IMR-90 (cell line): ENCODE results near the gene KIRREL2. TPM values are rescaled to one million over a fixed set of nuclear protein-coding genes. Genes with fewer than 3 reads are reported as not detected.

Experiments used
- ATAC-seq: fragments of 200-7000 bp; cut with Tn5 transposase; 2 replicates; pipeline ENCODE4 v1.9.1; 2020; ENCODE audit warnings: low read depth, mild to moderate bottlenecking, moderate library complexity
- BruUV-seq: library from RNA; stranded (reverse); fragments of 400-500 nt; replicated peaks from 2 replicates; lab custom pipeline; 2021; lab: Mats Ljungman, UMichigan
- CTCF ChIA-PET: fragments of 300-600 bp; formaldehyde crosslinking; extraction: SDS; loops from one replicate; lab custom pipeline; 2021; ENCODE audit warnings: antibody characterized with exemption; lab: Yijun Ruan, JAX
- POLR2A ChIA-PET: fragments of 300-600 bp; sonication (Branson Sonifier 250); formaldehyde crosslinking; loops from one replicate; lab custom pipeline; 2022; ENCODE audit warnings: antibody characterized with exemption; ENCODE audit not compliant: unreplicated experiment; lab: Charles Lee
- DNase-seq: peaks from one replicate; pipeline ENCODE4 v3.0.0; 2013
- H2AFZ ChIP-seq: replicated peaks from 2 replicates; pipeline ENCODE3; 2013; ENCODE audit warnings: low read length, mild to moderate bottlenecking; ENCODE audit not compliant: poor library complexity
- H2AK5ac ChIP-seq: 2 replicates; pipeline ENCODE4 v1.6.1; 2013; ENCODE audit warnings: low read depth, low read length, inconsistent platforms
- H2AK9ac ChIP-seq: replicated peaks from 2 replicates; pipeline ENCODE3; 2013; ENCODE audit warnings: mild to moderate bottlenecking, low read depth, low read length, moderate library complexity; ENCODE audit not compliant: poor library complexity
- H2BK120ac ChIP-seq: 2 replicates; pipeline ENCODE4 v1.6.1; 2013; ENCODE audit warnings: low read depth, low read length, inconsistent platforms
- H2BK15ac ChIP-seq: 3 replicates; pipeline ENCODE4 v1.6.1; 2013; ENCODE audit warnings: low read depth, low read length, inconsistent platforms
- H2BK20ac ChIP-seq: 2 replicates; pipeline ENCODE4 v1.6.1; 2013; ENCODE audit warnings: low read depth, mild to moderate bottlenecking, inconsistent platforms, low read length, moderate library complexity
- H2BK5ac ChIP-seq: 2 replicates; pipeline ENCODE4 v1.6.1; 2013; ENCODE audit warnings: mild to moderate bottlenecking, low read depth, low read length, inconsistent platforms; ENCODE audit not compliant: poor library complexity, severe bottlenecking
- H3K14ac ChIP-seq: replicated peaks from 2 replicates; pipeline ENCODE4 v1.6.1; 2013; ENCODE audit warnings: low read depth, low read length, inconsistent platforms
- H3K18ac ChIP-seq: 2 replicates; pipeline ENCODE4 v1.6.1; 2013; ENCODE audit warnings: low read depth, low read length, control low read depth
- H3K23ac ChIP-seq: 2 replicates; pipeline ENCODE4 v1.6.1; 2013; ENCODE audit warnings: low read depth, low read length, inconsistent platforms
- H3K27ac ChIP-seq: 2 replicates; pipeline ENCODE4 v1.5.1; 2013; ENCODE audit warnings: mild to moderate bottlenecking, control low read depth, low read length; ENCODE audit not compliant: insufficient read depth
- H3K27me3 ChIP-seq: 2 replicates; pipeline ENCODE4 v1.6.1; 2013; ENCODE audit warnings: low read length; ENCODE audit not compliant: control insufficient read depth, insufficient read depth
- H3K36me3 ChIP-seq: 2 replicates; pipeline ENCODE4 v1.6.1; 2013; ENCODE audit warnings: low read length, mixed read lengths; ENCODE audit not compliant: control insufficient read depth, insufficient read depth
- H3K4ac ChIP-seq: 2 replicates; pipeline ENCODE4 v1.6.1; 2013; ENCODE audit warnings: low read depth, low read length, inconsistent platforms
- H3K4me1 ChIP-seq: 2 replicates; pipeline ENCODE4 v1.6.1; 2013; ENCODE audit warnings: low read length, mixed read lengths; ENCODE audit not compliant: control insufficient read depth, insufficient read depth
- H3K4me2 ChIP-seq: 2 replicates; pipeline ENCODE4 v1.6.1; 2013; ENCODE audit warnings: low read depth, mild to moderate bottlenecking, control low read depth, low read length, moderate library complexity
- H3K4me3 ChIP-seq: 2 replicates; pipeline ENCODE4 v1.5.1; 2013; ENCODE audit warnings: low read depth, mild to moderate bottlenecking, control low read depth, low read length, moderate library complexity; ENCODE audit not compliant: insufficient read depth
- H3K56ac ChIP-seq: 2 replicates; pipeline ENCODE4 v1.6.1; 2013; ENCODE audit warnings: low read length, inconsistent platforms; ENCODE audit not compliant: insufficient read depth; ENCODE audit errors: extremely low read depth
- H3K79me1 ChIP-seq, 2 experiments: 2 replicates each; pipeline ENCODE4 v1.6.1; 2013; ENCODE audit warnings: low read length in 2 of 2, inconsistent platforms in 1 of 2, low read depth in 1 of 2
- H3K9ac ChIP-seq: 2 replicates; pipeline ENCODE4 v1.6.1; 2013; ENCODE audit warnings: low read depth, low read length, control low read depth
- H3K9me1 ChIP-seq: 2 replicates; pipeline ENCODE4 v1.6.1; 2013; ENCODE audit warnings: low read length, inconsistent platforms; ENCODE audit not compliant: insufficient read depth
- H3K9me3 ChIP-seq: 2 replicates; pipeline ENCODE4 v1.6.1; 2013; ENCODE audit warnings: low read length; ENCODE audit not compliant: control insufficient read depth, insufficient read depth
- H4K20me1 ChIP-seq: 2 replicates; pipeline ENCODE4 v1.6.1; 2013; ENCODE audit warnings: low read length, inconsistent platforms; ENCODE audit not compliant: insufficient read depth
- H4K5ac ChIP-seq: 2 replicates; pipeline ENCODE4 v1.6.1; 2013; ENCODE audit warnings: mild to moderate bottlenecking, low read depth, low read length, control low read depth
- H4K8ac ChIP-seq, 2 experiments: 2 replicates each; pipeline ENCODE4 v1.6.1; 2013; ENCODE audit warnings: low read depth in 2 of 2, low read length in 2 of 2, control low read depth in 1 of 2, inconsistent platforms in 1 of 2
- H4K91ac ChIP-seq: 2 replicates; pipeline ENCODE4 v1.6.1; 2013; ENCODE audit warnings: low read depth, low read length, inconsistent platforms; ENCODE audit not compliant: insufficient read depth
- BHLHE40 ChIP-seq: fragments of 150-350 bp; IDR thresholded peaks from 2 replicates; pipeline ENCODE4 v1.6.1; 2016; ENCODE audit warnings: mild to moderate bottlenecking, low read depth, low read length
- CEBPB ChIP-seq: IDR thresholded peaks from 2 replicates; pipeline ENCODE4 v1.6.1; 2012; ENCODE audit warnings: low read depth, low read length, improper control_type of control experiment
- MAFK ChIP-seq: IDR thresholded peaks from 2 replicates; pipeline ENCODE4 v1.6.1; 2012; ENCODE audit warnings: low read depth, low read length, improper control_type of control experiment
- MAZ ChIP-seq: IDR thresholded peaks from 2 replicates; pipeline ENCODE4 v1.6.1; 2012; ENCODE audit warnings: low read depth, mild to moderate bottlenecking, low read length, improper control_type of control experiment, moderate library complexity, borderline replicate concordance
- NFE2L2 ChIP-seq: fragments of 150-350 bp; IDR thresholded peaks from 2 replicates; pipeline ENCODE4 v1.6.1; 2016; ENCODE audit warnings: low read depth, mild to moderate bottlenecking, low read length
- POLR2A ChIP-seq: IDR thresholded peaks from 2 replicates; pipeline ENCODE4 v1.6.1; 2012; ENCODE audit warnings: mild to moderate bottlenecking, low read depth, low read length
- RCOR1 ChIP-seq: IDR thresholded peaks from 2 replicates; pipeline ENCODE4 v1.6.1; 2012; ENCODE audit warnings: mild to moderate bottlenecking, low read length, improper control_type of control experiment; ENCODE audit not compliant: insufficient replicate concordance
- RFX5 ChIP-seq: IDR thresholded peaks from 2 replicates; pipeline ENCODE4 v1.8.0; 2012; ENCODE audit warnings: low read depth, mild to moderate bottlenecking, low read length, moderate library complexity
- WGBS, 2 experiments: methylation state at CpG; one replicate each; pipeline versions ENCODE4 v1.1.5 to v1.1.7; 2013; ENCODE audit warnings: missing lambda C conversion rate in 2 of 2; ENCODE audit not compliant: insufficient read length in 1 of 2; ENCODE audit errors: extremely low coverage in 2 of 2; 5-methylcytosine and 5-hydroxymethylcytosine counted together
- dilution Hi-C: fragments of 300-500 bp; cut with HindIII; formaldehyde crosslinking; loops from one replicate; pipeline ENCODE4 v1.14.3; 2018; ENCODE audit warnings: low sequenced_read_pairs; ENCODE audit not compliant: unreplicated experiment
- in situ Hi-C: fragments of 300-500 bp; cut with MboI; formaldehyde crosslinking; loops from 3 replicates; pipeline ENCODE4 v1.14.3; 2019; ENCODE audit warnings: low sequenced_read_pairs, inconsistent platforms, mixed read lengths
- intact Hi-C: fragments of 100-400 bp; cut with micrococcal nuclease; formaldehyde crosslinking; loops from 2 replicates; pipeline ENCODE4 v1.10.0; 2022
- polyA plus RNA-seq, 3 experiments: library from polyadenylated mRNA; depleted of rRNA; stranded (reverse); fragments of >200 nt; gene quantifications; 2 replicates each; pipeline ENCODE4 v1.2.3, GENCODE V29; 2012; ENCODE audit warnings: low replicate concordance in 1 of 3
- total RNA-seq: library from RNA; depleted of rRNA; stranded (reverse); fragments of >200 nt; gene quantifications from 2 replicates; pipeline ENCODE4 v1.2.3, GENCODE V29; 2012
- TF ChIP-seq, protein P1 (sequence below): fragments of 150-350 bp; IDR thresholded peaks from 2 replicates; pipeline ENCODE4 v1.6.1; 2017; ENCODE audit warnings: mild to moderate bottlenecking, antibody characterized with exemption, low read length, low read depth
- TF ChIP-seq, protein P2 (sequence below): conservative IDR thresholded peaks from 2 replicates; pipeline ENCODE4 v1.5.1; 2012; ENCODE audit warnings: mild to moderate bottlenecking, low read depth, low read length, improper control_type of control experiment
- TF ChIP-seq, protein P3 (sequence below): fragments of 150-350 bp; IDR thresholded peaks from 2 replicates; pipeline ENCODE4 v1.6.1; 2016; ENCODE audit warnings: low read depth, mild to moderate bottlenecking, low read length, moderate library complexity, borderline replicate concordance

KIRREL2 gene
- total and polyA plus RNA-seq, 2 of the 4 experiments (the other 2 are of a cell fraction): not detected

DNA sequence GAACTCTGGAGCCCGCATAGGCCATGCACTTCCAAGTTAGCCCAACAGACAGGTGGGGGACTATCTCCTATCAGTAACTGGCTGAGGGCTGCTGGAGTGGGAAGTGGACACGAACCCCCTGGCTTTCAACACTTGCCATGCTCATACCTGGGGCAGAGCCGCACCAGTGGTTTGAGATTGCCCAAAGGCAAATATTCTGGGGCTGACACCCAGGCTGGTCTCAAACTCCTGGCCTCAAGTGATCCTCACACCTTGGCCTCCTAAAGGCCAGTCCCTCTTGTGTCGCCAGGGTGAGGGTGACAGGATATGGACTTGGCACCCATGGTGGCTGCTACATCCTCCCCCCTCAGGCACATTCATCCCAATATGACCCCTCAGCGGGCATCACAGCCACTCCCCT, 30.5 kb downstream of the KIRREL2 start:
- Histone ChIP-seq H3K18ac (no peak overlapping the region), H2BK5ac (no peak overlapping the region), H2BK15ac (no peak overlapping the region), H3K4ac (no peak overlapping the region), H2AK5ac (no peak overlapping the region), H3K4me2 (no peak overlapping the region), H3K9me1 (no peaks in the 10 kb centered on the region), H3K23ac (no peak overlapping the region), H3K27me3 (no peaks in the 10 kb centered on the region), H4K91ac (no peak overlapping the region), H4K20me1 (no peaks in the 10 kb centered on the region; the same call in 1 of the 2 replicates), H3K4me1 (no peaks in the 10 kb centered on the region), H2BK20ac (no peak overlapping the region), H3K9me3 (no peaks in the 10 kb centered on the region), H2BK120ac (no peak overlapping the region), H3K56ac (no peak overlapping the region), H2AFZ (no peak overlapping the region), H3K36me3 (peaks cover 30% of the 10 kb centered on the region), H4K5ac (no peak overlapping the region), H3K79me1 (peaks cover 0 to 4% of the 10 kb centered on the region in 2 experiments; a peak in 1 of 4 replicates), H3K9ac (no peak overlapping the region), H3K14ac (no peak overlapping the region), H4K8ac (no peak overlapping the region), H3K4me3 (no peak overlapping the region), H3K27ac (no peak overlapping the region), H2AK9ac (no peak overlapping the region)
- intact Hi-C loops: no loop called here
- DNase-seq: no peak
- POLR2A ChIA-PET: no interaction called here
- in situ Hi-C loops: loop anchor here (5.0 kb wide), 1 partner anchor 45 kb away; no protein-coding TSS in a partner anchor
- 100% methylated on average over 2 of the region's 5 CpGs; no CpG with 5 or more reads in 1 of the 2 experiments for WGBS, 2 experiments
- CTCF ChIA-PET: interaction anchor here (0.6 kb wide), 1 partner anchor 156 kb away, joined by 4 read pairs; no protein-coding TSS in a partner anchor
- no peak for ATAC-seq
- dilution Hi-C loops: no loop called here
- TF ChIP-seq POLR2A (no peak), BHLHE40 (no peak), MAZ (no peak), RCOR1 (no peak), NFE2L2 (no peak), MAFK (no peak), CEBPB (no peak), RFX5 (no peak)
- TF ChIP-seq, protein P1, sequence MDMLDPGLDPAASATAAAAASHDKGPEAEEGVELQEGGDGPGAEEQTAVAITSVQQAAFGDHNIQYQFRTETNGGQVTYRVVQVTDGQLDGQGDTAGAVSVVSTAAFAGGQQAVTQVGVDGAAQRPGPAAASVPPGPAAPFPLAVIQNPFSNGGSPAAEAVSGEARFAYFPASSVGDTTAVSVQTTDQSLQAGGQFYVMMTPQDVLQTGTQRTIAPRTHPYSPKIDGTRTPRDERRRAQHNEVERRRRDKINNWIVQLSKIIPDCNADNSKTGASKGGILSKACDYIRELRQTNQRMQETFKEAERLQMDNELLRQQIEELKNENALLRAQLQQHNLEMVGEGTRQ: no peak
- TF ChIP-seq, protein P2, sequence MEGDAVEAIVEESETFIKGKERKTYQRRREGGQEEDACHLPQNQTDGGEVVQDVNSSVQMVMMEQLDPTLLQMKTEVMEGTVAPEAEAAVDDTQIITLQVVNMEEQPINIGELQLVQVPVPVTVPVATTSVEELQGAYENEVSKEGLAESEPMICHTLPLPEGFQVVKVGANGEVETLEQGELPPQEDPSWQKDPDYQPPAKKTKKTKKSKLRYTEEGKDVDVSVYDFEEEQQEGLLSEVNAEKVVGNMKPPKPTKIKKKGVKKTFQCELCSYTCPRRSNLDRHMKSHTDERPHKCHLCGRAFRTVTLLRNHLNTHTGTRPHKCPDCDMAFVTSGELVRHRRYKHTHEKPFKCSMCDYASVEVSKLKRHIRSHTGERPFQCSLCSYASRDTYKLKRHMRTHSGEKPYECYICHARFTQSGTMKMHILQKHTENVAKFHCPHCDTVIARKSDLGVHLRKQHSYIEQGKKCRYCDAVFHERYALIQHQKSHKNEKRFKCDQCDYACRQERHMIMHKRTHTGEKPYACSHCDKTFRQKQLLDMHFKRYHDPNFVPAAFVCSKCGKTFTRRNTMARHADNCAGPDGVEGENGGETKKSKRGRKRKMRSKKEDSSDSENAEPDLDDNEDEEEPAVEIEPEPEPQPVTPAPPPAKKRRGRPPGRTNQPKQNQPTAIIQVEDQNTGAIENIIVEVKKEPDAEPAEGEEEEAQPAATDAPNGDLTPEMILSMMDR: no peak
- TF ChIP-seq, protein P3, sequence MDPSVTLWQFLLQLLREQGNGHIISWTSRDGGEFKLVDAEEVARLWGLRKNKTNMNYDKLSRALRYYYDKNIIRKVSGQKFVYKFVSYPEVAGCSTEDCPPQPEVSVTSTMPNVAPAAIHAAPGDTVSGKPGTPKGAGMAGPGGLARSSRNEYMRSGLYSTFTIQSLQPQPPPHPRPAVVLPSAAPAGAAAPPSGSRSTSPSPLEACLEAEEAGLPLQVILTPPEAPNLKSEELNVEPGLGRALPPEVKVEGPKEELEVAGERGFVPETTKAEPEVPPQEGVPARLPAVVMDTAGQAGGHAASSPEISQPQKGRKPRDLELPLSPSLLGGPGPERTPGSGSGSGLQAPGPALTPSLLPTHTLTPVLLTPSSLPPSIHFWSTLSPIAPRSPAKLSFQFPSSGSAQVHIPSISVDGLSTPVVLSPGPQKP: no peak
- BruUV-seq: no TSS peak
